ENCODE measurements around the gene PLCB4.
"Not testable (repeated sequence)": the region's sequence is repeated elsewhere in the genome, so short reads cannot be mapped to it uniquely, and the experiment has no call there.

The PLCB4 gene

GRCh38 chr20:9068841-9069663 lies at the start of gene PLCB4:
Gene PLCB4 (plus strand): TSS chr20:9069087. CDS start chr20:9307815, 238,728 bp downstream.
- DNase-seq: peak; percentile 2

- DNase-seq: no peak
These were observed 49.1 kb upstream of the PLCB4 start for GRCh38 chr20:9019833-9020232.

- no peak for DNase-seq
These were observed 47.7 kb upstream of the PLCB4 start for GRCh38 chr20:9021216-9021615.

GRCh38 chr20:9021699-9022098 lies 47.2 kb upstream of the PLCB4 start:
- no peak for DNase-seq

- no peak for DNase-seq
These were observed 46.5 kb upstream of the PLCB4 start for GRCh38 chr20:9022376-9022775.

- no peak for DNase-seq
These were observed 44.3 kb upstream of the PLCB4 start for GRCh38 chr20:9024606-9025005.

GRCh38 chr20:9025011-9025410 lies 43.9 kb upstream of the PLCB4 start:
- no peak for DNase-seq

- DNase-seq: no peak
These were observed 43.2 kb upstream of the PLCB4 start for GRCh38 chr20:9025643-9026042.

GRCh38 chr20:9027626-9028025 lies 41.3 kb upstream of the PLCB4 start:
- no peak for DNase-seq

GRCh38 chr20:9028419-9028818 lies 40.5 kb upstream of the PLCB4 start:
- DNase-seq: no peak

GRCh38 chr20:9031991-9032390 lies 36.9 kb upstream of the PLCB4 start:
- no peak for DNase-seq

- DNase-seq: no peak
These were observed 36.1 kb upstream of the PLCB4 start for GRCh38 chr20:9032758-9033157.

- no peak for DNase-seq
These were observed 33.8 kb upstream of the PLCB4 start for GRCh38 chr20:9035126-9035525.

GRCh38 chr20:9036593-9036992 lies 32.3 kb upstream of the PLCB4 start:
- DNase-seq: no peak

GRCh38 chr20:9038791-9039535 lies 29.9 kb upstream of the PLCB4 start:
- no peak for DNase-seq

GRCh38 chr20:9040863-9041524 lies 27.9 kb upstream of the PLCB4 start:
- DNase-seq: no peak

- no peak for DNase-seq
These were observed 25.5 kb upstream of the PLCB4 start for GRCh38 chr20:9043364-9043763.

GRCh38 chr20:9047928-9048327 lies 21.0 kb upstream of the PLCB4 start:
- DNase-seq: not testable (repeated sequence)

GRCh38 chr20:9051508-9051907 lies 17.4 kb upstream of the PLCB4 start:
- no peak for DNase-seq

GRCh38 chr20:9052136-9052535 lies 16.8 kb upstream of the PLCB4 start:
- DNase-seq: no peak

GRCh38 chr20:9053108-9053507 lies 15.8 kb upstream of the PLCB4 start:
- no peak for DNase-seq

GRCh38 chr20:9054176-9054575 lies 14.7 kb upstream of the PLCB4 start:
- DNase-seq: no peak

GRCh38 chr20:9059931-9060330 lies 9.0 kb upstream of the PLCB4 start:
- DNase-seq: no peak

GRCh38 chr20:9061434-9061833 lies 7.5 kb upstream of the PLCB4 start:
- DNase-seq: no peak
